ENCODE measurements around the gene FANCM.

FANCM gene

GRCh38 chr14:45135659-45136395, at the start of gene FANCM (continued):
- TF ChIP-seq, protein P1, sequence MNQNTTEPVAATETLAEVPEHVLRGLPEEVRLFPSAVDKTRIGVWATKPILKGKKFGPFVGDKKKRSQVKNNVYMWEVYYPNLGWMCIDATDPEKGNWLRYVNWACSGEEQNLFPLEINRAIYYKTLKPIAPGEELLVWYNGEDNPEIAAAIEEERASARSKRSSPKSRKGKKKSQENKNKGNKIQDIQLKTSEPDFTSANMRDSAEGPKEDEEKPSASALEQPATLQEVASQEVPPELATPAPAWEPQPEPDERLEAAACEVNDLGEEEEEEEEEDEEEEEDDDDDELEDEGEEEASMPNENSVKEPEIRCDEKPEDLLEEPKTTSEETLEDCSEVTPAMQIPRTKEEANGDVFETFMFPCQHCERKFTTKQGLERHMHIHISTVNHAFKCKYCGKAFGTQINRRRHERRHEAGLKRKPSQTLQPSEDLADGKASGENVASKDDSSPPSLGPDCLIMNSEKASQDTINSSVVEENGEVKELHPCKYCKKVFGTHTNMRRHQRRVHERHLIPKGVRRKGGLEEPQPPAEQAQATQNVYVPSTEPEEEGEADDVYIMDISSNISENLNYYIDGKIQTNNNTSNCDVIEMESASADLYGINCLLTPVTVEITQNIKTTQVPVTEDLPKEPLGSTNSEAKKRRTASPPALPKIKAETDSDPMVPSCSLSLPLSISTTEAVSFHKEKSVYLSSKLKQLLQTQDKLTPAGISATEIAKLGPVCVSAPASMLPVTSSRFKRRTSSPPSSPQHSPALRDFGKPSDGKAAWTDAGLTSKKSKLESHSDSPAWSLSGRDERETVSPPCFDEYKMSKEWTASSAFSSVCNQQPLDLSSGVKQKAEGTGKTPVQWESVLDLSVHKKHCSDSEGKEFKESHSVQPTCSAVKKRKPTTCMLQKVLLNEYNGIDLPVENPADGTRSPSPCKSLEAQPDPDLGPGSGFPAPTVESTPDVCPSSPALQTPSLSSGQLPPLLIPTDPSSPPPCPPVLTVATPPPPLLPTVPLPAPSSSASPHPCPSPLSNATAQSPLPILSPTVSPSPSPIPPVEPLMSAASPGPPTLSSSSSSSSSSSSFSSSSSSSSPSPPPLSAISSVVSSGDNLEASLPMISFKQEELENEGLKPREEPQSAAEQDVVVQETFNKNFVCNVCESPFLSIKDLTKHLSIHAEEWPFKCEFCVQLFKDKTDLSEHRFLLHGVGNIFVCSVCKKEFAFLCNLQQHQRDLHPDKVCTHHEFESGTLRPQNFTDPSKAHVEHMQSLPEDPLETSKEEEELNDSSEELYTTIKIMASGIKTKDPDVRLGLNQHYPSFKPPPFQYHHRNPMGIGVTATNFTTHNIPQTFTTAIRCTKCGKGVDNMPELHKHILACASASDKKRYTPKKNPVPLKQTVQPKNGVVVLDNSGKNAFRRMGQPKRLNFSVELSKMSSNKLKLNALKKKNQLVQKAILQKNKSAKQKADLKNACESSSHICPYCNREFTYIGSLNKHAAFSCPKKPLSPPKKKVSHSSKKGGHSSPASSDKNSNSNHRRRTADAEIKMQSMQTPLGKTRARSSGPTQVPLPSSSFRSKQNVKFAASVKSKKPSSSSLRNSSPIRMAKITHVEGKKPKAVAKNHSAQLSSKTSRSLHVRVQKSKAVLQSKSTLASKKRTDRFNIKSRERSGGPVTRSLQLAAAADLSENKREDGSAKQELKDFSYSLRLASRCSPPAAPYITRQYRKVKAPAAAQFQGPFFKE (tag by site-specific recombination; IDR thresholded peaks at IDR 0.05; ENCODE audit: borderline replicate concordance), result no peak
- TF ChIP-seq ZNF211 (tag by site-specific recombination; IDR thresholded peaks at IDR 0.05; ENCODE audit: low read depth) (no peak), GFI1B (tag by site-specific recombination; IDR thresholded peaks at IDR 0.05) (no peak), KLF8 (tag by site-specific recombination; IDR thresholded peaks at IDR 0.05) (peak; percentile 50; the same call in 1 of the 2 replicates), SALL2 (tag by site-specific recombination; IDR thresholded peaks at IDR 0.05; ENCODE audit: borderline replicate concordance) (no peak), ZBTB17 (tag by site-specific recombination; IDR thresholded peaks at IDR 0.05) (peak; percentile 79)
- TF ChIP-seq, protein P2, sequence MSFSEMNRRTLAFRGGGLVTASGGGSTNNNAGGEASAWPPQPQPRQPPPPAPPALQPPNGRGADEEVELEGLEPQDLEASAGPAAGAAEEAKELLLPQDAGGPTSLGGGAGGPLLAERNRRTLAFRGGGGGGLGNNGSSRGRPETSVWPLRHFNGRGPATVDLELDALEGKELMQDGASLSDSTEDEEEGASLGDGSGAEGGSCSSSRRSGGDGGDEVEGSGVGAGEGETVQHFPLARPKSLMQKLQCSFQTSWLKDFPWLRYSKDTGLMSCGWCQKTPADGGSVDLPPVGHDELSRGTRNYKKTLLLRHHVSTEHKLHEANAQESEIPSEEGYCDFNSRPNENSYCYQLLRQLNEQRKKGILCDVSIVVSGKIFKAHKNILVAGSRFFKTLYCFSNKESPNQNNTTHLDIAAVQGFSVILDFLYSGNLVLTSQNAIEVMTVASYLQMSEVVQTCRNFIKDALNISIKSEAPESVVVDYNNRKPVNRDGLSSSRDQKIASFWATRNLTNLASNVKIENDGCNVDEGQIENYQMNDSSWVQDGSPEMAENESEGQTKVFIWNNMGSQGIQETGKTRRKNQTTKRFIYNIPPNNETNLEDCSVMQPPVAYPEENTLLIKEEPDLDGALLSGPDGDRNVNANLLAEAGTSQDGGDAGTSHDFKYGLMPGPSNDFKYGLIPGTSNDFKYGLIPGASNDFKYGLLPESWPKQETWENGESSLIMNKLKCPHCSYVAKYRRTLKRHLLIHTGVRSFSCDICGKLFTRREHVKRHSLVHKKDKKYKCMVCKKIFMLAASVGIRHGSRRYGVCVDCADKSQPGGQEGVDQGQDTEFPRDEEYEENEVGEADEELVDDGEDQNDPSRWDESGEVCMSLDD (tag by site-specific recombination; IDR thresholded peaks at IDR 0.05), result no peak

DNA sequence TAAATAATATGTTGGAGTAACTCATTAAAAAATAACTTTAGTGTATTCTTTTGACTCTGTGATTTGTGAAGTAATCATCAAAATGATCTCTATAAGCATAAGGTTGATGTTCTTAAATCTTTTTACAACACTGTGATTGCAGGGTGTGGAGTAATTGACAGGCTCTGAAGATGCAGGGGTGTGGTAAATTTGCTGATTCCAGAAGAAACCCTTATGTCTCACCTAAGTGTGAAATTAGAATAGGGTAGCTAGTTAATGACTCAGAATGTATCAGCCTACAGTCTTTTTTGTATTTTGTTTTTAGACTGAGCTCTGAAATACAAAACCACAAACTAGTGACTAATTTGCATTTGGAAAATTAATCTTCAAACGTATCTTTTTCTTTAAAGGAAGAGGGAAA, 45.9 kb upstream of the FANCM start:
- Histone ChIP-seq H3K4me1 (ENCODE audit: control insufficient read depth, insufficient read depth, low read length) (peaks cover 21% of the 10 kb centered on the region), H3K36me3 (ENCODE audit: control insufficient read depth in 2 of 2, insufficient read depth in 1 of 2, low read length in 2 of 2) (peaks cover 11 to 14% of the 10 kb centered on the region in 2 experiments; a peak in 2 of 3 replicates), H3K9me3 (ENCODE audit: control insufficient read depth, insufficient read depth, low read depth, low read length) (no peaks in the 10 kb centered on the region), H3K27ac (ENCODE audit: extremely low read depth, low read depth, low read length) (no peak overlapping the region), H3K4me3 (ENCODE audit: low read depth, low read length) (no peak overlapping the region)
- ChIA-PET POLR2A (no interaction called here), CTCF (no interaction called here)
- TF ChIP-seq ZNF549 (tag by site-specific recombination; IDR thresholded peaks at IDR 0.05), result no peak
- peak; percentile 24; the same call in 1 of the 2 replicates for TF ChIP-seq PRDM6 (tag by site-specific recombination; IDR thresholded peaks at IDR 0.05)
- TF ChIP-seq ZNF398 (tag by site-specific recombination; IDR thresholded peaks at IDR 0.05), result no peak
- TF ChIP-seq ZSCAN30 (tag by site-specific recombination; IDR thresholded peaks at IDR 0.05), result no peak
- TF ChIP-seq TRIM28 (IDR thresholded peaks at IDR 0.05; ENCODE audit: borderline replicate concordance, low read length), result no peak
- peak; percentile 76 for TF ChIP-seq SP7 (tag by site-specific recombination; IDR thresholded peaks at IDR 0.05)
- no peak for TF ChIP-seq ZBTB8A (tag by site-specific recombination; IDR thresholded peaks at IDR 0.05)
- TF ChIP-seq, protein P3, sequence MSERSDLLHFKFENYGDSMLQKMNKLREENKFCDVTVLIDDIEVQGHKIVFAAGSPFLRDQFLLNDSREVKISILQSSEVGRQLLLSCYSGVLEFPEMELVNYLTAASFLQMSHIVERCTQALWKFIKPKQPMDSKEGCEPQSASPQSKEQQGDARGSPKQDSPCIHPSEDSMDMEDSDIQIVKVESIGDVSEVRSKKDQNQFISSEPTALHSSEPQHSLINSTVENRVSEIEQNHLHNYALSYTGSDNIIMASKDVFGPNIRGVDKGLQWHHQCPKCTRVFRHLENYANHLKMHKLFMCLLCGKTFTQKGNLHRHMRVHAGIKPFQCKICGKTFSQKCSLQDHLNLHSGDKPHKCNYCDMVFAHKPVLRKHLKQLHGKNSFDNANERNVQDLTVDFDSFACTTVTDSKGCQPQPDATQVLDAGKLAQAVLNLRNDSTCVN (tag by site-specific recombination; optimal IDR thresholded peaks at IDR 0.05), result no peak
- no peak for TF ChIP-seq ZSCAN18 (tag by site-specific recombination; IDR thresholded peaks at IDR 0.05)
- no peak for TF ChIP-seq ZNF660 (tag by site-specific recombination; IDR thresholded peaks at IDR 0.05)

Measured in HEK293 (cell line).